ENCODE data around the gene ZNF431. TPM values are rescaled to one million over a fixed set of nuclear protein-coding genes. Genes with fewer than 3 reads are reported as not detected.

The ZNF431 gene
- total RNA-seq: 30.9 TPM

DNA sequence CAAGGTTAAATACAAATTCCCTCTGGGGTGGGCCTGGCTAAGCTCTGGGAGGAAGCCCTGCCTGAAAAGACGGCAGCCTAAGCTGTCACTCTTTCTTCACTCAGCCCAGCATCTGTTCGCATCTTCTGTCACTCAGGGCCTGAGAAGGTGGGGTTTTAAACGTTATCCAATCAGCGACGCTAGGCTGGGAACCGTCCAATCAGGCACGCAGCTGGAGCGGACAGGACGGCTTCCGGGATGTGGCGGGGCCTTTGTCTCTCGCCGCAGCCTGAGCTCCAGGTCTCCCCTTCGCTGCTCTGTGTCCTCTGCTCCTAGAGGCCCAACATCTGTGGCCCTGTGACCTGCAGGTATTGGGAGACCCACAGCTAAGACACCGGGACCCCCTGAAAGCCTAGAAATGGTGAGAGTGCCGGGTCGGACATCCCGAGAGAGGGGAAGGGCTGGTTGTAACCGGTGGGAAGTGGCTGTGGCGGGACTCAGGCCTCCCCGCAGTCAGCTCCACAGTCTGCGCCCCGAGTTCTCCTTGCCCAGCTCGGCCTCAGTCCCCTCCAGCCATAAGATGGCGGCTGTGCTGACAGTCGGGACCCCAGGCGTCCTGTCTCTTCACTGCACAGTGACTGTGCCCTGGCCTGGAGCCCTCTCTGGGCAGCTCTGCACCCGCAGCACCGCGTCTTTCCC lies at the start of gene ZNF431:
ZNF431 (plus strand) TSS at position 254 of the 678 bp plus-strand sequence; CDS start at position 398, 144 bp downstream.

Small RNA genes within 50 kb of the gene (small RNA-seq; reads per million reads assigned to genes)
- gene RNA5SP469 (ENCODE audit: low replicate concordance): not detected

Other genes starting within 250 kb of the ZNF431 start
- 25.1 TPM for gene ZNF85, start 218.8 kb upstream of the ZNF431 start, total RNA-seq
- 18.9 TPM for gene ZNF430, start 121.4 kb upstream of the ZNF431 start, total RNA-seq
- gene ZNF714, start 59.8 kb upstream of the ZNF431 start, total RNA-seq: 21.6 TPM
- gene ZNF708, start 187.4 kb downstream of the ZNF431 start, total RNA-seq: 19.8 TPM
- 26.4 TPM for gene ZNF738, start 217.0 kb downstream of the ZNF431 start, total RNA-seq